CD14-positive monocyte (primary cell): ENCODE measurements around the gene ACTR10. TPM values are rescaled to one million over a fixed set of nuclear protein-coding genes. Genes with fewer than 3 reads are reported as not detected.

Experiments
- DNase-seq, 3 donors: peaks; one replicate each; pipeline ENCODE4 v3.0.0-alpha.2; 2011 to 2022
- H2AFZ ChIP-seq: 2 replicates; pipeline ENCODE4 v1.6.0; 2012; ENCODE audit warnings: mild to moderate bottlenecking, low read depth, low read length, inconsistent platforms; ENCODE audit not compliant: insufficient read depth, poor library complexity, severe bottlenecking
- H3K27ac ChIP-seq, 2 donors: 1 replicate in 1 of 2; 2 replicates in 1 of 2; pipeline ENCODE4 v1.5.1; 2012 to 2013; ENCODE audit warnings: low read length in 2 of 2, control low read depth in 1 of 2, inconsistent platforms in 1 of 2, low read depth in 1 of 2, mild to moderate bottlenecking in 1 of 2
- H3K27me3 ChIP-seq, 2 donors: one replicate each; pipeline versions ENCODE4 v1.6.0 to v1.6.1; 2011 to 2013; ENCODE audit warnings: low read length in 2 of 2; ENCODE audit not compliant: control insufficient read depth in 2 of 2, insufficient read depth in 2 of 2
- H3K36me3 ChIP-seq, 2 donors: replicated peaks in 1 of 2; 1 replicate in 1 of 2; 2 replicates in 1 of 2; pipeline versions ENCODE4 v1.5.1 to v1.6.1; 2012 to 2013; ENCODE audit warnings: low read length in 2 of 2, control low read depth in 1 of 2, inconsistent platforms in 1 of 2, mild to moderate bottlenecking in 1 of 2; ENCODE audit not compliant: insufficient read depth in 2 of 2, control insufficient read depth in 1 of 2
- H3K4me1 ChIP-seq, 2 donors: 1 replicate in 1 of 2; 2 replicates in 1 of 2; pipeline versions ENCODE4 v1.5.1 to v1.6.1; 2012 to 2013; ENCODE audit warnings: low read length in 2 of 2, control low read depth in 1 of 2, inconsistent platforms in 1 of 2, mild to moderate bottlenecking in 1 of 2, moderate library complexity in 1 of 2; ENCODE audit not compliant: insufficient read depth in 2 of 2, control insufficient read depth in 1 of 2
- H3K4me2 ChIP-seq: replicated peaks from 2 replicates; pipeline ENCODE3; 2012; ENCODE audit warnings: low read length, moderate library complexity, mild to moderate bottlenecking; ENCODE audit not compliant: poor library complexity, severe bottlenecking; ENCODE audit errors: extremely low read depth
- H3K4me3 ChIP-seq, 3 experiments: fragments of 200-600 bp in 1 of 3; sonication (generic) in 1 of 3; replicated peaks in 1 of 3; 1 replicate in 2 of 3; 2 replicates in 1 of 3; pipeline ENCODE4 v1.5.1; 2011 to 2013; ENCODE audit warnings: low read length in 3 of 3, mild to moderate bottlenecking in 3 of 3, control low read depth in 2 of 3, low read depth in 2 of 3, inconsistent platforms in 1 of 3, moderate library complexity in 1 of 3
- H3K79me2 ChIP-seq: 2 replicates; pipeline ENCODE4 v1.6.0; 2012; ENCODE audit warnings: mild to moderate bottlenecking, control low read depth, inconsistent platforms, low read length, moderate library complexity; ENCODE audit not compliant: insufficient read depth
- H3K9ac ChIP-seq: 2 replicates; pipeline ENCODE4 v1.6.0; 2017; ENCODE audit warnings: low read length, mild to moderate bottlenecking; ENCODE audit not compliant: insufficient read depth, poor library complexity, severe bottlenecking
- H3K9me3 ChIP-seq, 2 donors: replicated peaks in 1 of 2; 1 replicate in 1 of 2; 2 replicates in 1 of 2; pipeline versions ENCODE4 v1.5.1 to v1.6.1; 2012 to 2013; ENCODE audit warnings: low read length in 2 of 2, control low read depth in 1 of 2; ENCODE audit not compliant: control insufficient read depth in 1 of 2, insufficient read depth in 1 of 2
- H4K20me1 ChIP-seq: 2 replicates; pipeline ENCODE4 v1.6.0; 2012; ENCODE audit warnings: mild to moderate bottlenecking, low read length, control low read depth, moderate library complexity; ENCODE audit not compliant: insufficient read depth
- H3K27ac Mint-ChIP-seq, 7 donors: one replicate each; pipeline ENCODE4 v1.8.0; 2020; ENCODE audit warnings: mild to moderate bottlenecking in 7 of 7, mixed read lengths in 7 of 7, moderate library complexity in 6 of 7, inconsistent platforms in 2 of 7
- H3K27me3 Mint-ChIP-seq, 3 donors: one replicate each; pipeline ENCODE4 v1.8.0; 2021 to 2022; ENCODE audit warnings: low read depth in 3 of 3, mild to moderate bottlenecking in 3 of 3, mixed read lengths in 3 of 3, moderate library complexity in 3 of 3, inconsistent platforms in 1 of 3
- H3K36me3 Mint-ChIP-seq, 2 donors: one replicate each; pipeline ENCODE4 v1.8.0; 2020; ENCODE audit warnings: mixed read lengths in 2 of 2, inconsistent platforms in 1 of 2, mild to moderate bottlenecking in 1 of 2
- H3K4me1 Mint-ChIP-seq: one replicate; pipeline ENCODE4 v1.8.0; 2020; ENCODE audit warnings: mild to moderate bottlenecking, mixed read lengths
- H3K4me3 Mint-ChIP-seq, 2 donors: one replicate each; pipeline ENCODE4 v1.8.0; 2020; ENCODE audit warnings: mild to moderate bottlenecking in 2 of 2, mixed read lengths in 2 of 2, moderate library complexity in 1 of 2
- H3K9me3 Mint-ChIP-seq, 7 donors: one replicate each; pipeline ENCODE4 v1.8.0; 2020 to 2022; ENCODE audit warnings: mixed read lengths in 7 of 7, mild to moderate bottlenecking in 6 of 7, moderate library complexity in 6 of 7, inconsistent platforms in 2 of 7
- WGBS: methylation state at CpG from one replicate; pipeline ENCODE4 v1.1.5; 2013; ENCODE audit warnings: missing lambda C conversion rate; ENCODE audit not compliant: insufficient coverage; 5-methylcytosine and 5-hydroxymethylcytosine counted together
- intact Hi-C, 2 donors: fragments of 100-400 bp; cut with micrococcal nuclease; formaldehyde crosslinking; loops; one replicate each; pipeline versions ENCODE4 v1.15.0 to v1.15.1; 2023
- polyA plus RNA-seq, 3 donors: library from polyadenylated mRNA; depleted of rRNA in 1 of 3; unstranded in 2 of 3; stranded (reverse) in 1 of 3; fragments of 300-500 nt in 2 of 3; fragments of >200 nt in 1 of 3; fragmentation: Illumina TruSeq in 2 of 3; gene quantifications; 1 replicate in 2 of 3; 2 replicates in 1 of 3; pipeline ENCODE4 v1.2.3, GENCODE V29; 2012 to 2021
- TF ChIP-seq, protein P1 (sequence below): fragments of 200-600 bp; IDR thresholded peaks from one replicate; pipeline ENCODE4 v1.8.0; 2022; ENCODE audit warnings: antibody characterized with exemption, mild to moderate bottlenecking

The ACTR10 gene
- polyA plus RNA-seq, 3 donors: 33.8 to 91.7 (median 83.3) TPM

DNA sequence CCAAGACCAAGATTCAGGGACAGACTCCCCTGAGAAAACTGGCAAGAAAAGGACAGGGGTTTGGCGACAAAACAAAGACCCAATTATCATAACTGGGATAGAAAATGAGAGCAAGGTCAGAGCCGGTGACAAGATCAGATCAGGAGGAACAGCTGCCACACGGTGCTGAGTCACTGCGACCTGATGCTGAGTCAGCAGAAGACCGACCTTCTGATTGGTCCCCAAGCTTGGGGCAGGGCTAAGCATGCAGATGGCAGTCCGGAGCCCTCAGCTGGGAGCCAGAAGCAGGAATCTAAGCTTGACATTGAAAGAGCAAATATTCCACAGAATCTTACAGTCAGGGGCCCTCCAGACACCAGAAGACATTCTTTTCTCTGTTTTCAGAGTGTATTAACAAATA is 28.9 kb upstream of the ACTR10 start:
- intact Hi-C loops: no loop called here
- no peaks in the 10 kb centered on the region for H3K27me3 ChIP-seq
- DNase-seq: peak; percentile 27 to 62 (median 39)
- H3K4me1 ChIP-seq: no peaks in the 10 kb centered on the region
- Mint-ChIP-seq H3K4me1 (peaks cover 4% of the 10 kb centered on the region), H3K4me3 (no peak overlapping the region), H3K9me3 (peaks cover 0 to 3% (median 1%) of the 10 kb centered on the region in 7 donors), H3K36me3 (no peaks in the 10 kb centered on the region), H3K27ac (peak overlapping the region in 1 of 7 donors; percentile 44), H3K27me3 (peaks cover 2 to 8% (median 5%) of the 10 kb centered on the region in 3 donors)
- TF ChIP-seq, protein P1, sequence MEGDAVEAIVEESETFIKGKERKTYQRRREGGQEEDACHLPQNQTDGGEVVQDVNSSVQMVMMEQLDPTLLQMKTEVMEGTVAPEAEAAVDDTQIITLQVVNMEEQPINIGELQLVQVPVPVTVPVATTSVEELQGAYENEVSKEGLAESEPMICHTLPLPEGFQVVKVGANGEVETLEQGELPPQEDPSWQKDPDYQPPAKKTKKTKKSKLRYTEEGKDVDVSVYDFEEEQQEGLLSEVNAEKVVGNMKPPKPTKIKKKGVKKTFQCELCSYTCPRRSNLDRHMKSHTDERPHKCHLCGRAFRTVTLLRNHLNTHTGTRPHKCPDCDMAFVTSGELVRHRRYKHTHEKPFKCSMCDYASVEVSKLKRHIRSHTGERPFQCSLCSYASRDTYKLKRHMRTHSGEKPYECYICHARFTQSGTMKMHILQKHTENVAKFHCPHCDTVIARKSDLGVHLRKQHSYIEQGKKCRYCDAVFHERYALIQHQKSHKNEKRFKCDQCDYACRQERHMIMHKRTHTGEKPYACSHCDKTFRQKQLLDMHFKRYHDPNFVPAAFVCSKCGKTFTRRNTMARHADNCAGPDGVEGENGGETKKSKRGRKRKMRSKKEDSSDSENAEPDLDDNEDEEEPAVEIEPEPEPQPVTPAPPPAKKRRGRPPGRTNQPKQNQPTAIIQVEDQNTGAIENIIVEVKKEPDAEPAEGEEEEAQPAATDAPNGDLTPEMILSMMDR: no peak
- H3K4me2 ChIP-seq: no peak overlapping the region
- H3K79me2 ChIP-seq: no peaks in the 10 kb centered on the region
- 20% methylated on average over 4 of the region's 6 CpGs for WGBS
- H2AFZ ChIP-seq: no peak overlapping the region
- no peaks in the 10 kb centered on the region for H3K9me3 ChIP-seq
- H3K4me3 ChIP-seq: no peak overlapping the region
- no peak overlapping the region for H3K9ac ChIP-seq
- H3K27ac ChIP-seq: no peak overlapping the region
- no peaks in the 10 kb centered on the region for H4K20me1 ChIP-seq
- no peaks in the 10 kb centered on the region for H3K36me3 ChIP-seq

DNA sequence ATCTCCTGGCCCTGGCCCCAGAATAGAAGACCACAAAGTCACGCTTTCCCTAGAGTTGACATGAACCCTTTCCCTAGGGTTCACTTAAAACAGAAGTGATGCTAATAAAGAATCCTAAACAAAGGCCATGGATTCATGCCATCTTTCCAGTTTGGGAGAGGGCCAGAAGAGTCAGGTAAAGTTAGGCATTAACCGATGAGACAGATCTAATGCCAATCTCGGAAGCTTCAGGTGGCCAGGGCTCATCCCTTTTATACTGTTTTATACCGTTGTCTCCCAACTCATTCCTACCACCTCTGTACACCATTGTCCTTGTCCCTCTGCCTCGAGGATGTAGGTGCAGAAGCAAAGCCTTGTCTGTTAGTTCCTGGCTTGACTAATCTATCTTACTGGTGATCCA is 22.8 kb upstream of the ACTR10 start:
- no peak overlapping the region for H3K4me3 ChIP-seq
- H3K9me3 Mint-ChIP-seq: peaks cover 0 to 4% (median 0%) of the 10 kb centered on the region in 7 donors
- TF ChIP-seq, protein P1: no peak
- no peaks in the 10 kb centered on the region for H3K36me3 Mint-ChIP-seq
- H3K4me3 Mint-ChIP-seq: no peak overlapping the region
- no peaks in the 10 kb centered on the region for H3K27me3 ChIP-seq
- no peak overlapping the region for H3K27ac ChIP-seq
- 100% methylated on average over 1 of the region's 5 CpGs for WGBS
- H3K79me2 ChIP-seq: no peaks in the 10 kb centered on the region
- H3K27me3 Mint-ChIP-seq: peaks cover 0 to 4% (median 4%) of the 10 kb centered on the region in 3 donors
- no peaks in the 10 kb centered on the region for H3K36me3 ChIP-seq
- H3K4me1 ChIP-seq: no peaks in the 10 kb centered on the region
- no peak for DNase-seq
- no peaks in the 10 kb centered on the region for H3K4me1 Mint-ChIP-seq
- H3K27ac Mint-ChIP-seq: no peak overlapping the region
- no peaks in the 10 kb centered on the region for H3K9me3 ChIP-seq
- no peaks in the 10 kb centered on the region for H4K20me1 ChIP-seq
- no peak overlapping the region for H2AFZ ChIP-seq
- intact Hi-C loops: no loop called here
- no peak overlapping the region for H3K4me2 ChIP-seq
- no peak overlapping the region for H3K9ac ChIP-seq
